Astrocyte of the spinal cord (primary cell): ENCODE data around the gene WDFY4.

Experiments
- DNase-seq: peaks from one replicate; pipeline ENCODE4 v3.0.0; 2011; ENCODE audit warnings: low read depth, low spot score
- H3K4me3 ChIP-seq: 2 replicates; pipeline ENCODE4 v1.5.1; 2011; ENCODE audit warnings: low read depth, mild to moderate bottlenecking, low read length, moderate library complexity
- in situ Hi-C: cut with HindIII; loops from 2 replicates; pipeline ENCODE4 v1.10.0; 2017; ENCODE audit warnings: low sequenced_read_pairs
- TF ChIP-seq, protein P1 (sequence below): IDR thresholded peaks from 2 replicates; pipeline ENCODE4 v1.5.1; 2012; ENCODE audit warnings: low read depth, mild to moderate bottlenecking, low read length, inconsistent platforms

WDFY4 gene

DNA sequence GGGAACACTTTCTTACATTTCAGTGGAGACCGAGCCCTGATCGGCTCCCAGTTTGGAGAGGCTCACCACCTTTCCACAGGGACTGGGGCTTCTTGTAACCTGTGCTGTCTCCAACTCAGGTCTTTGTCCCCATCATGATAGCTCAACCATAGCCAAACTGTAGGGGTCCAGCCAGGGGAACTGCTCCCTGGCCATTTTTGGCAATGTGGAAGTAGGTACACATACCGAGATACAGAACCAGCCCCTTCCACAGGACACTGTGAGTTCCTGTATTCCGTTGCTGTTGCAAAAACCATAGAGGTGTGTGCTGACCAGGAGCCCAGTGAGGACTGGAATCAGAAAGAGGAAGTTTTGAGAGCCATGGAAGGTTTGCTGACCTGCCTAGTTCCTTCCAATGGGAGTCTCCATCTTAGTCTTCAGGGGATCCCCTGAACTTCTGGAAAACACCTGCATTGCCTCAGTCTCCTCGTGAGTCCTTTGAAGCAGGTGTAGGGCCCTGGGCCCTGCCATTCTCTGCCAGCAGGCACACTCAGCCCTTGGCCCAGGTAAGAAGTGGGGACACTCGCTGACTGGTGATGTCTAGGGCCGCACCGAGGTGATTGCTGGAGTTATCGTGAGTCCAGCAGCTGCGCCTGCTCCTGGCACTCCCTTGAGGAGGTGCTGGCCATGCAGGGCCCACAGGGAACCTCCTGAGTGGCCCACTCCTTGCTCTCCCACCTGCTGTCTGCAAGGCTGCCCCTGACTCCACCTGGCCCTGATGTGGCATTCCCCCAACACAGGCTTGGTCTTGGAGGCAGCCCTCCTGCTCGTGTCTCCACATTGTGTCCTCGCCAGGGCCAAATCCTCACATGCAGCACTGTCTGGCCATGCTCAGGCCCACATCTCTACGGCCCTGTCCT is 11.2 kb downstream of the WDFY4 start:
- no peak for DNase-seq
- in situ Hi-C loops: no loop called here
- TF ChIP-seq, protein P1, sequence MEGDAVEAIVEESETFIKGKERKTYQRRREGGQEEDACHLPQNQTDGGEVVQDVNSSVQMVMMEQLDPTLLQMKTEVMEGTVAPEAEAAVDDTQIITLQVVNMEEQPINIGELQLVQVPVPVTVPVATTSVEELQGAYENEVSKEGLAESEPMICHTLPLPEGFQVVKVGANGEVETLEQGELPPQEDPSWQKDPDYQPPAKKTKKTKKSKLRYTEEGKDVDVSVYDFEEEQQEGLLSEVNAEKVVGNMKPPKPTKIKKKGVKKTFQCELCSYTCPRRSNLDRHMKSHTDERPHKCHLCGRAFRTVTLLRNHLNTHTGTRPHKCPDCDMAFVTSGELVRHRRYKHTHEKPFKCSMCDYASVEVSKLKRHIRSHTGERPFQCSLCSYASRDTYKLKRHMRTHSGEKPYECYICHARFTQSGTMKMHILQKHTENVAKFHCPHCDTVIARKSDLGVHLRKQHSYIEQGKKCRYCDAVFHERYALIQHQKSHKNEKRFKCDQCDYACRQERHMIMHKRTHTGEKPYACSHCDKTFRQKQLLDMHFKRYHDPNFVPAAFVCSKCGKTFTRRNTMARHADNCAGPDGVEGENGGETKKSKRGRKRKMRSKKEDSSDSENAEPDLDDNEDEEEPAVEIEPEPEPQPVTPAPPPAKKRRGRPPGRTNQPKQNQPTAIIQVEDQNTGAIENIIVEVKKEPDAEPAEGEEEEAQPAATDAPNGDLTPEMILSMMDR: no peak
- no peak overlapping the region for H3K4me3 ChIP-seq

DNA sequence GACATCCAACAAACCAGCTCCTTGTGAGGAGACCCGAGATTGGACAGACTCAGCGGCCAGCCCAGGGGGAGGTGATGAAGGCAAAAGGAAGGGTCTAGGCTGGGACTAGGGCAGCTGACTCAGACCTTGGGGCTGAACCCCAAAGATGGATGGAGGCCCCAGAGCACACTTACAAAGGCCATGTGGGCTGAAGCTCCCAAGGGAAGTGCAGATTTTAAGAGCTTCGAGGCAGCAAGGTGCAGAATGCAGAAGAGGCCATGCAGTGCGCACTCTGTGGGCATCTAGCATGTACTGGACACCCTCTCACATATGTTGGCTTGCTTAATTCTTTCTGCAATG is 11.8 kb downstream of the WDFY4 start:
- in situ Hi-C loops: no loop called here
- no peak for DNase-seq
- no peak overlapping the region for H3K4me3 ChIP-seq
- TF ChIP-seq, protein P1: no peak

DNA sequence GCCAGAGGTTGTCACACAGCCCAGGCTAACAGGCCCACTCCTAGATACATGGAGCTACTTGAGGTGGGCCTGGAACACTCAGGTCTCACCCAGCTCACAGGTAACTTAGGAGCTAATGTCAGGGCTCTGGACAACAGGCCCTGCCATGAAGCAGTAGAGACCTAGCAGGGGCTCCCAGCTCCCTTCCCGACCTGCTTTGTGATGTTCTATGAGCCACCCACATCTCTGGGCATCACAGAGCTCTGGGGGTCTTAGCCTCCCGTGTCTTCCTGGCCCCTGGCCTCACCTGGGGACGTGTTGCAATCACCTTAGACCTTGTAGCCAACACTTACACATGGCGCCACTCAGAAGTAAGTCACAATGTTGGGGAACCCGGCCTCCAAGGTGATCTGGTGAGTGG is 12.4 kb downstream of the WDFY4 start:
- TF ChIP-seq, protein P1: no peak

DNA sequence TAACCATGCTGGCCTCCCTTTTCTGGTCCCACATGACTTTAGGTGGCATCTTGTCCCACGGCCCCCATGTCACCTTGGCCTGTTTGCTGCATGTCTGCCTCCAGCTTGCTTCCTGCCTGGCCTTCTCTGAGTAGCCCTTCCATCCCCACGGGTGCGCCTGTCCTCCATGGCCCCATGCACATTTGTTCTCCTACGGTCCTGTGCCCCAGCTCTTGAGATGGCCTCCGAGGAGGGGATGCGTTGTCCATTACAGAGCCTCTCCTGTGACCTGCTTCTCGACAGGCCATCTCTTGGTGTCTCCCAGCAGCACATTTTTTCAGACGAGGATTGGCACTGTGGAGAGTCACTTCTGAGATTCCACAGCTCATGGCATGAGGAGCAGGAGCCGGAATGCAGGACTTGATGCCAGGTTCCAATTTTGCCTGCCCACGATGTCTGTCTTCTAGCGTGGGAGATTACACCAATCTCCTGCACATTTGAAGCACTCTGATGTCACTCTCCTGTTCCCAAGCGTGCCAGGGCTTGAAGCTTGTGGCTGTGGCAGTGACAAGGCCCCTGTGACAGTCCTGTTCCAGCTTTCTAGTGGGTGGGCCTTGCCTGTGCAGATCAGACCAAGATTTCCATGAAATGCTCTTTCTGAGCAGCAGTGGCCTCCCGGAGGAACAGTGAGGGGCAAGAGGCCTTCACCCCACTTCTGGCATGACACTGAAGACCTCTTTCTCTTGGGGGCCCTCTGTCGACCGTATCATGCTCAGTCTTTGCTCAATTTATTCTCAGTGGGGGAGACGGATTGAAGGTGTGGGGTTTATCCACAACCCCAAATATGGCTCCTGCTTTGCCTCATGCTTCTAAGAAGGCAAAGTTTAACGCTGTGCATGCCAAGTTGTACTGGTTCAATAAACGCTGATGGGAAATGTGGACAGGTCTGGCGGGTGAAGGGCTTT is 13.4 kb downstream of the WDFY4 start:
- DNase-seq: no peak
- TF ChIP-seq, protein P1: no peak
- in situ Hi-C loops: no loop called here
- H3K4me3 ChIP-seq: no peak overlapping the region

More for the DNA sequence above, 12.4 kb downstream of the WDFY4 start:
- H3K4me3 ChIP-seq: no peak overlapping the region
- in situ Hi-C loops: no loop called here
- no peak for DNase-seq

DNA sequence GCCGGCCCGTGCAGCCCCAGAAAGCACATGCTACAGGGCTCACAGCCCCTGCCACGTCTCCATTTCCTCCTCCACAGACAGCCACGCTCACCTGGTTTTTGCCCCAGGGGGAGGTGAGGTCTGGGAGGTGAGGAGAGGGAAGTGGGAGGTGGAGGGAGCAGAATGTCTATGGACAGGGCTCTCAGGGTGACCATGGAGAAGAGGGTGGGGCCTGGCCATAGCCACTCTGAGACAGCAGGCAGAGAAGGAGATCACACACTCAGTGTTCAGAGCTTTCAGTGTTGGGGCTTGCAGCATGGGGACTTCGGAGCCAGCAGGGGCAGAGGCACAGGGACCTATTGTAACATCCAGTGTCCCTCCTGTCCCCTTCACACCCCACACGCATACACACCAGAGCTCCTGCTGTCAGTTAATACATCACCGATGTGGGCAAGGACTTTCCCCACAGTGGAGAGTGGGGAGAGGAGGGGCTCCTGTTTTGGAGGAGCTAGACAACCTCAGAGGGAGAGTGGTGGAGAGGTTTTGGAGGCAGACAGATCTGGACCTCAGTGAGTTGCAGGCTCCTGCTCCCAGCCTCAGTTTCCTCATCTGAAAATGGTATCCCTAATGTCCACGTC is 14.4 kb downstream of the WDFY4 start:
- DNase-seq: no peak
- in situ Hi-C loops: no loop called here
- H3K4me3 ChIP-seq: no peak overlapping the region
- TF ChIP-seq, protein P1: no peak

DNA sequence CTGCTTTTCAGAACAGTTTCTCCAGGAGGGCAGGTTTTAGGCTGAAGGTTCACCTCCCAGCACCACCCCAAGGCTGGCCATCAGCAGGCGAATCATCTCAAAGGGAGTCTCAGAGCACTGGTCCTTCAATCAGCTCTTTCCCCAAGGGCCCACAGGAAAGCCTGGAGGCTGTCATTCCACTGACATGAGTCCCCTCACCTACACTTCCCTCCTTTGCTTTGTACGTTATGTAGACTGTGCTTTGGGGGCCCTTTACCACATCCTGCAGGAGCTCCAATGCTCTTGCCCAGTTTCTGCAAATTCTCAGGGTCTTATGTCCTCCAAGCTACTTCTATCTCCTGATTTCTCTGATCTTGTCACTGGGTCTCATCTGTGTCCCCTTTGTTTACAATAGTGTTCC is 15.4 kb downstream of the WDFY4 start:
- TF ChIP-seq, protein P1: no peak
- H3K4me3 ChIP-seq: no peak overlapping the region
- DNase-seq: no peak
- in situ Hi-C loops: no loop called here
